DMS53 treated with DMSO at 0.1 percent for 48 hours (cell line): ENCODE measurements around the gene FKRP.
"Not testable (repeated sequence)": the region's sequence is repeated elsewhere in the genome, so short reads cannot be mapped to it uniquely, and the experiment has no call there.

Experiments
- DNase-seq: peaks from one replicate; lab custom pipeline; 2025; ENCODE audit not compliant: unreplicated experiment; lab: John Stamatoyannopoulos, UW

Gene FKRP

DNA sequence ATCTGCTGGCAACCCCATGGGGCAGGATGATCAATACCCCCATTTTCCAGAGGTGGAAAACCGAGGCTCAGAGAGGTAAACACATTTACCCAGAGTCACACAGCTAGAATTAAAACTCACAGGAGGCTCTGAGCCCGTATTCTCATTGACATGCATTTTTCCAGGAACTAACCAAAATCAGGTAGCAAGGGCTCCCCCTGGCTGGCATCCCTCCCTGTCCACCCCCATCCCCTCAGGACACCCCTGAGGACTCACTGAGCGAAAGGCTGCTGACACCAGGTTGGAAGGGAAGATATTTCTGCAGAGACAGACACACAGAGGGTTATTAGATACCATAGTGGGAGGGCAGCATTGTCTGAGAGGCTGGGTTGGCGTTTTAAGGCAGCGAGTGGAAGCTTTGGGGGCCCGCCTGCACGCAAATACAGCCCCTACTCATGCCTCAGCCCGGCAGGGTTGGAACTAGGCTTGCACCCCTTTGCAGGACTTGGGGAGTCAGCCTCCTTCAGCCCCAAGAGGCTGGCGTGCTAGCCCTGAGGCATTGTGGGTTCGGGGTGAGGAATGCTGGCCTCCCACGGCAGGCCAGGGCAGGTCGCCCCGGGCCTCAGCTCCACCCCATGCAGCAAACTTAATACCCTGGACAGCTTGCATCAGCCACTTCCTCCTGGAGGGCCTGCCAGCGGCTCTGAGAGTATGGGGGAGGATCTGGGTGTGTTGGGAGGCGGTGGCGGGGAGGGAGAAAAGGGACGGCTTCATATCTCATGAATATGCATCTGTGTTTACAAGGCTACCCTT, 38.6 kb downstream of the FKRP start:
- DNase-seq: peak; percentile 62

DNA sequence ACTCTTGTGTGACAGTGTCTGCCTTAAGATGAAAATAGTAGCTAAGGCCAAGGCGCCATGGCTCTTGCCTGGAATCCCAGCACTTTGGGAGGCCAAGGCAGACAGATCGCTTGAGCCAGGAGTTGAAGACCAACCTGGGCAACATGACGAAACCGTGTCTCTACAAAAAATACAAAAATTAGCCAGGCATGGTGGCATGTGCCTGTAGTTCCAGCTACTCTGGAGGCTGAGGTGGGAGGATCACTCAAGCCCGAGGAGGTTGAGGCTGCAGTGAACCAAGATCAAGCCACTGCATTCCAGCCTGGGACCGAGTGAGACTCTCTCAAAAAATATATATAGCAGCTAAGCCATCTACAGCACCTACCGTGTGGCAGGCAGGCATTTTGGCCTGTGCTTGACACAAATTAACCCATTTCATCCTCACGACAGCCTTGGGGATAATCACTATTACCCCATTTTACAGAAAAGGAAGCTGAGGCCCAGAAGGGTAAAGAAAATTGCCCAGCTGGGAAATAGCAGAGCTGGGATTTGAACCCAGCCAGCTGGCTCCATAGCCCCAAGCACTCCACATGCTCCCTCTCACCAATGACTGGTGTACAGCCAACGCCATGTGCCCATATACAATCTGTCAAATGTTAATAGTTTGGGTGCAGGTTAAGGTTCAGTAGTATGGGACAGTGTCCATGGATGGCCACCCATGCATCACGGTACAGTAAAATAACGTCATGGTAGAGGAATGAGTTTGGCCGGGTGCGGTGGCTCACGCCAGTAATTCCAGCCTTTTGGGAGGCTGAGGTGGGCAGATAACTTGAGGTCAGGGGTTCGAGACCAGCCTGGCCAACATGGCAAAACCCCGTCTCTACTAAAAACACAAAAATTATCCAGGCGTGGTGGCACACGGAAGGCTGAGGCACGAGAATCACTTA, 39.5 kb downstream of the FKRP start:
- DNase-seq: no peak

DNA sequence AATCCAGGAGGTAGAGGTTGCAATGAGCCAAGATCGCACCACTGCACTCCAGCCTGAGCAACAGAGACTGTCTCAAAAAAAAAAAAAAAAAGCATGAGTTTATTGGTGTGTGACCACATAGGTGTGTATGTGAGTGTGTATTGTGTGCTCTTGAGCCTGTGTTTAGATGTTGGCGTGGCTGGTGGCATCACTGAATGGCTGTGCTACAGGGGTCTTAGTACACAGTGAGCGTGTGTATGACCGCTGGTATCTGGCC, 40.1 kb downstream of the FKRP start:
- no peak for DNase-seq

DNA sequence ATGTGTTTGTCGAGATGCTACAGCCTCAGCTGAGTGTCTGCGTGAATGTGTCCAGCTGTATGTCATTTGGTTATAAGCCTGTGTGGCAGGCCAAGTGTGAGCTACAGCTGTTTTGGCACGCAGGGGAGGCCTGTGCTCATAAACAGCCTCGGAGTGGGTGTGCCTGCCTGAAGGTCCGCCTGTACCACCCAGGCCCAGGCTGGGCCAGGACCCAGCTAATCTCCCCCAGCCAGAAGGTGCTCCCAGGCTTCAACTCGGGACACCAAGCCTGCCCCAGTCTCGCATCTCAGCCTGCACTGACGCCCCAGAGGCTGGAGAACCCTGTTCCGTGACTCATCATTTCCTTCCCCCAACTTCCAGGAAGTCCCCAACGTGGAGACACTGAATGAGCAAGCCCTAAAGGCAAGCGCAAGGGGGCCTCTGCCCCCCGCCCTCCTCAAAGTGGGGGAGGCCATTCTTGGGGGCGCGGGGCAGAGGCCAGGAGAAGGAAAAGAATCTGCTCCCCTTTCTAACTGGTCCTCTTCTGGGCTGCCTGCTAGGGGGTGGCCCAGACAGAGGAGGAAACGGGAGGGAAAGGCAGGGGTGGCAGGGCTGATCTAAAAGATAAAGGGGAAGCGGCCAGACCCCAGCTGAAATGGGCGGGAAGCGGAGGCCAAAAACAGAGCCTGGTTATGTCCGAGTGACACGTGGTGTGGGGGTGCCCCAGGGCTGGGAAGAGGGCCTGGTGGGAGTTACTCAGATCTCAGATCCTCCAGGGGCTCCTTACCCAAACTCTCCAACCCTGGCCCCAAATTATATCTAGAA, 40.6 kb downstream of the FKRP start:
- peak; percentile 68 for DNase-seq

DNA sequence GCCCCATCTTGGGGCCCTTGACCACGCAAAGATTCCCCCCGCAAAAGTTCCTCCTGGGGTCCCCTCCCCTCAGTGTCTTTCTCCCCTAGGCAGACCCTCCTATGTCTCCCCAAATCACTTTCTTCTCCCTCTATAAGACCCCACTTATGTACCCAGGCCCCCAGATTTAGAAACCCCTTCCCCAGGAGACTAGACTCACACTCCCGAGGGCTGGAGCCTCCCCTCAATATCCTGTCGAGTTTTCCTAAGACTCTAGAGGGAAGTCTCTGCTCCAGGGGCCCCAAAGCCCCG, 41.1 kb downstream of the FKRP start:
- no peak for DNase-seq

DNA sequence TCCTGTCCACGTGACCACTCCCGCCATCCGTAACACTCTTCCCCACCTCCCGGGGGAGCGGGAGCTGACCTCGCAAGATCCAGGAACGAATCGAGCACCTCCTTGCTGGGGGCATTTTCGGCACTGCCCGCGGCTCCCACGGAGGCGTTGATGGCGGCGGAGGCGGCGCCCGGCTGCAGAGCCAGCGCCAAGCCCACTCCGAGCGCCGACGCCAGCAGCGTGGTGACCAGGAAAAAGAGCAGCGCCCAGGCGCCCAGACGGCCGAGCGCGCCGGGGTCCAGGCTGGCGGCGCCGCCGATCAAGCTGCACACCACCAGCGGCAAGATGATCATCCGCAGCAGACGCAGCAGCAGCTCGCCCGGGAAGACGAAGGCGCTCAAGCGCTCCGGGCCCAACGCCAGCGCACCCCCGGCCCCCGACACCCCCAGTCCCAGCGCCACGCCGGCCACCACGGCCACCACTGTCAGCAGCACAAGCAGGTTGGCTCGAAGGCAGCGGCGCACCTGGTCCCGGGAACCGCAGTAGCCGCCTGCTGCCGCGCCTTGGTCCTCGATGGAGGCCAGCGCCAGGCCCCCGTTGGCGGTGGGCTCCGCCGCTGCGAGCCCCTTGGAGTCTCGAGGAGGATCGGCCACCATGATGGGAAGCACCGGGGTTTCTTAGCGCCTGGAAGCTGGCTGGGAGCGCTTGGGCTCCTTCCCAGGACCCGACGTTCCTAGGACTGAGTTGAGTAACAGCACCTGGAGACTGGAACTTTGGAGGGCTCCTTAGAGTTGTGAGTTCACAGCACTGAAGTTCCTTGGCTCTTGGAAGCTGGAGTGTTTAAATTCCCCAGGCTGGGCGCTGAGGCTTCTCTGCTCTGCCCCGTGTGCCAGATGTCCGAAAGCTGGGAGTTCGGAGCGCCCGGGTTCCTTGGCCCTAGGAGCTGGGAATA, 41.7 kb downstream of the FKRP start:
- peak; percentile 43 for DNase-seq

DNA sequence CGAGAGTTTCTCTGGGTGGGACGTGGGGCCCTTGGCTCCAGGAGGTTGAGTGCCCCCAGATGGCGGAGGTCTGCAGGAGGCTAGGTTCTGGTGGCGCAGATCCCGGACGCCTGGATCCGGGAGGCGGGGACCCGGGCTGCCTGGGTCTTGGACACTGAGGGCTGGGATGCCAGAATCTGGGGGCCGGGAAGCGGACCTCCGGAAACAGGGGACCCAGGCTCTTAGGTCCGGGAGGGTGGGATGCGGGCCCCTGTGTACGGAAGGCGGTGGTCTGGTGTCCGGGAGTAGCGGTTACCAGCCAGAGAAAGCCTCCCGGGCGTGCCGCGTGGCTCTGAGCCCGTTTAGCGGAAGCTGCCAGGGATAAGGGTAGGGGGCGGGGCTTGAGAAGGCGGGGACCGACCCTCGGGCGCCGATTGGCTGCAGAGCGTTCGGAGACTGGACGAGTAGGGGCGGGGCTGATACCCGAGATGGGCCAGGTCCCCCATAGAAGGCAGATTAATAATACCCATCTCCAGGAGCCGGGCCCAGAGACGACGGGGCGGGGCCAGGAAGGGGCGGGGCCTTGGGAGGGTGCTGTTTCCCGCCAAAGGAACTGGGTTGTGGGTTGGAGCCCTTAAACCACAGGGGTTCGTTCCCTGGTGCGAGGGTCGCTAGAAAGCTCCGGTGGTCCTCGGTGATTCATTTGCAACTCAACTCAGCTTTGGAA, 42.6 kb downstream of the FKRP start, which contains the start of gene SLC1A5:
Gene SLC1A5 (minus strand): TSS at position 333 of the 706 bp plus-strand sequence. CDS start 629 bp downstream, outside the sequence.
- peak; percentile 87 for DNase-seq

DNA sequence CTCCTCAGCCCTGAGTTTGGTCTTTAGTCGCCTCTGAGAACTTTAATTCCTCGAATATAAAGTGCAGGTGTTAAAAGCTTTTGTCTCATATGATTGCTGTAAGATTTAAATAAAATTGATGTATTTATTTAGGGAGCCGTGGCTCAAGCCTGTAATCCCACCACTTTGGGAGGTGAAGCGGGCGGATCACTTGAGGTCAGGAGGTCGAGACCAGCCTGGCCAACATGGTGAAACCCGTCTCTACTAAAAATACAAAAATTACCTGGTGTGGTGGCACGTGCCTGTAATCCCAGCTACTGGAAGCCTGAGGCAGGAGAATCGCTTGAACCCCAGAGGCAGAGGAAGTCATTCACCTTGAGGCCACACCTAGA, 43.1 kb downstream of the FKRP start:
- DNase-seq: no peak

DNA sequence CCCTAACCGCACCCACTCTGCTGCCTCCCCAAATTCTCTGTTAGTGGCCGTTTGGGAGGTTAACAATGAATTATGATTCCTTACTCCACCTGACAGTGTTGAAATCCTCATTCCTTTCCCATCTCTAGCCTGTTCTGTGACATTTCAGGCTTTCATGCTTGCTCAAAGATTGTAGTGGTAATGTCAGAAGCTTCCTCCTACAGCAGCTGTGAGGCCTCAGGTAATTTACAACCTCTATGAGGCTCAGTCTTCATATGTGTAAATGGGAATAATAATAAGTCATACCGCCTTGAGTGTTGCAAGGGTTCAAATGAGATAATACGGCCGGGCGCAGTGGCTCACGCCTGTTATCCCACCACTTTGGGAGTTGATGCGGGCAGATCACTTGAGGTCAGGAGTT, 43.5 kb downstream of the FKRP start:
- DNase-seq: no peak

DNA sequence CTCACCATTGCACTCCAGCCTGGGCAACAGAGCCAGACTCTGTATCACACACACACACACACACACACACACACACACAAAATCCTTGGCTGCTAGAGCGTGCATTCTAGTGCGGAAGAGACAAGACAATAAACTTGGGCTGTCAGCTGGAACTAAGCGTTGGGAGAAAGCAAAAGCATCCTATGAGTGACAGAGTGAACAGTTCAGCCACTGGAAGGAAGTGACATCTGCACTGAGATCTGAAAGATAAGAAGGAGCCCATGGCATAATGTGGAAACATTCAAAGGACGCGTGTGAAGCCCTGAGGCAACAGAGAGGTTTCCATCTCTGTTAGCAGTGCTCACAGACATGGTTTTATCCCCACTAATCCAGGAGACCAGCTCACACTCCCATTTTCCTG, 46.1 kb downstream of the FKRP start:
- DNase-seq: no peak

DNA sequence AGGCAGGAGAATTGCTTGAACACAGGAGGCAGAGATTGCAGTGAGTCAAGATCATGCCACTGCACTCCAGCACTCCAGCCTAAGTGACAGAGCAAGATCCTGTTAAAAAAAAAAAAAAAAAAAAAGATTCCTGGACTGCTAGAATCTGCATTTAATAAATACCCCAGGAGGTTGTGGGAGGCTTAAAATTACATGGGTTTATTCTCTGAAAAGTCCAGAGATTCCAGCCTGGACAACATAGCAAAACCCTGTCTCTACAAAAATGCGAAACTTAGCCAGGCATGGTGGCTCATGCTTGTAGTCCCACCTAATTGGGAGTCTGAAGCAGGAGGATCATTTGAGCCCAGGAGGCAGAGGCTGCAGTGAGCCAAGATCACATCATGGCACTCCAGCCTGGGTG, 52.0 kb downstream of the FKRP start:
- no peak for DNase-seq

DNA sequence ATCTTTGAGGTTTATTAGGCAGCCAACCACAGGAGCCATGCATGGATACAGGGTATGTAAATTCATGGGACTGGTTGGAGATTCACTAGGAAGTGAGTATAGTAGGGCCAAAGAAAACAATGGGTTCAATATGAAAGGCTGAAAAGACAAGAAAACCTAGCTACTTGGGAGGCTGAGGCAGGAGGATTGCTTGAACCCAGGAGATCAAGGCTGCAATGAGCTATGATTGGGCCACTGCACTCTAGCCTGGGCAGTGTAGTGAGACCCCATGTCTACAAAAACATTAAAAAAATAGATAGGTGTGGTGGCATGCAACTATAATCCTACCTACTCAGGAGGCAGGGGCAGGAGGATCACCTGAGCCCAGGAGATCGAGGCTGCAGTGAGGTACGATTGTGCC, 52.9 kb downstream of the FKRP start:
- DNase-seq: no peak

DNA sequence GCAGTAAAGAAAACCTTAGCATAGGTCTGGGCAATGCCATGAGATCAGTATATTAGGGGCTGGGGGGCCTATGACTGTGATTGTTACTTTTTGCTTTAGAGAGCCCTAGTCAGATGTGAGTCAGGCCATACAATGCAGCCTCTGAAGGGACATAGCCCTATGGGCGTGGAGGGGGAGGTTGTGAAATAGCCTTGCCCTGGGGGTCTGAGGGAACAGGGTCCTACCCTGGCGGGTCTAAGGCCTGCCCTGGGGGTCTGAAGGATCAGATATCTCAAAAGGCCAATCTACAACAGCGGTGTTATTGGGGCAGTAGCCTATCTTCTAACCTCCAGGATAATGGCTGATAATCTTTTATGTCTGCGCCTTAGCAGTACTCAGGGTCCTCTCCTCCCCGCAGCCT, 56.3 kb downstream of the FKRP start:
- DNase-seq: no peak

DNA sequence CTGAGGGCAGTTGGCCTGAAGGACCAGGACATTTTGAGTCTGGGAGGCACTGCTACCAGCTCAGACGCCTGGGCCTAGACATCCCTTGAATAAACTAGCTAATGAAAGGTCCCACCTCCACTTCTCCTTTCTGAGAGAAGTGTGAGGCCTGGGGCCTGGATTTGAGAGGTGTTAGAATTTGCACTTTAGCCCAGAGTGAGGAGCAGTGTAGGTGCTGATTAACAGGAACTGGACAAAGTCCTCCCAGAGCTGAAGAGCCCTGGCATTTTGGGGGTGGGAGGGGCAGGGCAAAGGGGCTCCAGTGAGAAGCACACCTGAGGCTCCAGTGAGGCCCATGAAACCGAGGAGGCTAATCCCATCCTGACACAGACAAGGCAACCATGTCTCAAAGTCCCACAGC, 57.7 kb downstream of the FKRP start:
- no peak for DNase-seq

DNA sequence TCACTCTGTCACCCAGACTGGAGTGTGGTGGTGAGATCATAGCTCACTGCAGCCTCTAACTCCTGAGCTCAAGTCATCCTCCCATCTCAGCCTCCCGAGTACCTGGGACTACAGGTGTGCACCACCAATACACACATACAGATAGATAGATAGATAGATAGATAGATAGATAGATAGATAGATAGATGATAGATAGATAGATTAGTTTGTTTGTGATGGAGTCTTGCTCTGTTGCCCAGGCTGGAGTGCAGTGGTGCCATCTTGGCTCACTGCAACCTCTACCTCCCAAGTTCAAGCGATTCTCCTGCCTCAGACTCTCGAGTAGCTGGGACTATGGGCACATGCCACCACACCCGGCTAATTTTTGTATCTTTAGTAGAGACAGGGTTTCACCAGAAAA, 58.6 kb downstream of the FKRP start:
- not testable (repeated sequence) for DNase-seq

DNA sequence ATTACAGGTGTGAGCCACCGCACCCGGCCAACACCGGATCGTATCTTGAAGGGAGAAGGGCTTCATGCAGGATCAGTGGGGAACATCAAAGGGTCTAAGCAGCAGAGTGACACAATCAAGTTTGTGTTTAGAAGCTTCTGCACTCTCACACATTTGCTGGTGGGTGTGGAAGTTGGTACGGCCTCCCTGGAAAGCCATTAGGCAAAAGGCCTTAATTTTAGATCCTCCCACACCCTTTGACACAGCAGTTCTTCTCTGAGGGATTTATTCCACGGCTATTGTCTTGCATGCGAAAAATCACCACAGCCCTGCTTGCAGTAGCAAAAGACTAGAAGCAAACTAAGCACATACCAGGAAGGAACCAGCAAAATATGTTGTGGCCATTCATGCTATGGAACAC, 60.8 kb downstream of the FKRP start:
- DNase-seq: no peak
